Mesenteric fat pad (tissue), 1 donor: Measurements from ENCODE around the gene PALB2. TPM values are rescaled to one million over a fixed set of nuclear protein-coding genes. Genes with fewer than 3 reads are reported as not detected.
A peak's percentile ranks its signal among the peaks of the same experiment; 100 is the strongest.

Experiments used
- DNase-seq: peaks from one replicate; pipeline ENCODE4 v3.0.0-alpha.2; 2020; ENCODE audit warnings: low spot score
- total RNA-seq: library from RNA; stranded (reverse); fragmentation: NEBNext Ultra II Directional; extraction: Animal tissue kit (Norgen Biotek cat#: 25700); gene quantifications from one replicate; pipeline ENCODE4 v1.2.1, GENCODE V29; 2021
- donor health status: DM: yes; HTN: yes; CAD: no.

Gene PALB2
- total RNA-seq, 1 donor from 2014 or later, result 10.8 TPM

- DNase-seq, result peak; percentile 99
Measured at GRCh38 chr16:23556881-23557778, 84.0 kb downstream of the PALB2 start, which contains the start of the genes EARS2 and UBFD1. Gene EARS2 (minus strand): TSS chr16:23557350. CDS start chr16:23557343, 7 bp downstream. Gene UBFD1 (plus strand): TSS chr16:23557727. CDS start chr16:23557743, 16 bp downstream.

GRCh38 chr16:23554536-23554935 lies 86.6 kb downstream of the PALB2 start:
- no peak for DNase-seq

Other genes with a start within 250 kb of the PALB2 start
- gene COG7, start 188.1 kb downstream of the PALB2 start, total RNA-seq, result 20.4 TPM
- gene GGA2, start 130.8 kb downstream of the PALB2 start, total RNA-seq, result 65.7 TPM
- gene EARS2, start 84.0 kb downstream of the PALB2 start, total RNA-seq, result 14.4 TPM
- gene UBFD1, start 83.6 kb downstream of the PALB2 start, total RNA-seq, result 48.1 TPM
- gene NDUFAB1, start 45.0 kb downstream of the PALB2 start, total RNA-seq, result 77.0 TPM
- 57.6 TPM for gene DCTN5, start 156 bp upstream of the PALB2 start, total RNA-seq
- gene PLK1, start 37.6 kb upstream of the PALB2 start, total RNA-seq, result 1.2 TPM
- gene ERN2, start 71.9 kb upstream of the PALB2 start, total RNA-seq, result 1.9 TPM
- 0.22 TPM for gene CHP2, start 113.7 kb upstream of the PALB2 start, total RNA-seq
- gene PRKCB, start 194.7 kb upstream of the PALB2 start, total RNA-seq, result 11.0 TPM